GM21825 (cell line): ENCODE measurements around the gene MSL3B.

ENCODE experiments used
- ATAC-seq: cut with Tn5 transposase; IDR thresholded peaks from one replicate; pipeline ENCODE4 v1.9.1; 2021; ENCODE audit warnings: mild to moderate bottlenecking, moderate library complexity; ENCODE audit not compliant: unreplicated experiment

Gene MSL3B

GRCh38 chr2:233818639-233819621, 49.3 kb downstream of the MSL3B start:
- ATAC-seq: no peak

GRCh38 chr2:233817995-233818638, 50.1 kb downstream of the MSL3B start:
- ATAC-seq: no peak

GRCh38 chr2:233817361-233817911, 50.8 kb downstream of the MSL3B start:
- no peak for ATAC-seq

- ATAC-seq: no peak
Measured at GRCh38 chr2:233816771-233817170, 51.4 kb downstream of the MSL3B start.

- ATAC-seq: no peak
Measured at GRCh38 chr2:233816334-233816733, 51.9 kb downstream of the MSL3B start.

- ATAC-seq: no peak
Measured at GRCh38 chr2:233815861-233816260, 52.3 kb downstream of the MSL3B start.
